Muscle layer of colon (tissue), 2 donors: ENCODE results near the gene TSPAN18.

ENCODE experiments used
- H3K27ac ChIP-seq: one replicate; pipeline ENCODE4 v1.7.0; 2013; ENCODE audit warnings: low read depth, mild to moderate bottlenecking, low read length, moderate library complexity
- H3K27me3 ChIP-seq, 2 donors: one replicate each; pipeline ENCODE4 v1.7.0; 2013; ENCODE audit warnings: low read length in 2 of 2, mild to moderate bottlenecking in 2 of 2; ENCODE audit not compliant: insufficient read depth in 2 of 2, control insufficient read depth in 1 of 2
- H3K36me3 ChIP-seq: one replicate; pipeline ENCODE4 v1.7.0; 2013; ENCODE audit warnings: mild to moderate bottlenecking, low read length; ENCODE audit not compliant: insufficient read depth
- H3K4me1 ChIP-seq: one replicate; pipeline ENCODE4 v1.7.0; 2013; ENCODE audit warnings: mild to moderate bottlenecking, low read length; ENCODE audit not compliant: insufficient read depth
- H3K4me3 ChIP-seq, 2 donors: one replicate each; pipeline ENCODE4 v1.7.0; 2013; ENCODE audit warnings: low read length in 2 of 2, low read depth in 1 of 2, mild to moderate bottlenecking in 1 of 2, moderate library complexity in 1 of 2
- H3K9ac ChIP-seq: one replicate; pipeline ENCODE4 v1.7.0; 2013; ENCODE audit warnings: low read length
- H3K9me3 ChIP-seq: one replicate; pipeline ENCODE4 v1.7.0; 2013; ENCODE audit warnings: mild to moderate bottlenecking, low read length
- donor health status: abdominal sarcoma.
- donor health status: Adenocarcinoma of cecum.

The TSPAN18 gene

GRCh38 chr11:44741976-44742375, 15.2 kb downstream of the TSPAN18 start:
- no peaks in the 10 kb centered on the region for H3K27me3 ChIP-seq
- no peak overlapping the region for H3K4me3 ChIP-seq
- H3K9me3 ChIP-seq: no peaks in the 10 kb centered on the region
- H3K4me1 ChIP-seq: peaks cover 51% of the 10 kb centered on the region
- no peak overlapping the region for H3K9ac ChIP-seq
- H3K36me3 ChIP-seq: peaks cover 11% of the 10 kb centered on the region
- peak overlapping the region; percentile 60 for H3K27ac ChIP-seq

- Histone ChIP-seq H3K4me1 (peaks cover 58% of the 10 kb centered on the region), H3K27me3 (no peaks in the 10 kb centered on the region), H3K9ac (peak overlapping the region; percentile 21), H3K27ac (peak overlapping the region; percentile 89), H3K9me3 (no peaks in the 10 kb centered on the region), H3K4me3 (no peak overlapping the region), H3K36me3 (peaks cover 9% of the 10 kb centered on the region)
Measured at GRCh38 chr11:44742508-44743246, 15.9 kb downstream of the TSPAN18 start.

- Histone ChIP-seq H3K36me3 (peaks cover 7% of the 10 kb centered on the region), H3K27ac (peak overlapping the region; percentile 89), H3K9ac (peak overlapping the region; percentile 21), H3K9me3 (no peaks in the 10 kb centered on the region), H3K4me1 (peaks cover 62% of the 10 kb centered on the region), H3K27me3 (no peaks in the 10 kb centered on the region), H3K4me3 (no peak overlapping the region)
Measured at GRCh38 chr11:44743326-44743725, 16.6 kb downstream of the TSPAN18 start.

GRCh38 chr11:44743959-44744557, 17.3 kb downstream of the TSPAN18 start:
- Histone ChIP-seq H3K36me3 (no peaks in the 10 kb centered on the region), H3K9ac (no peak overlapping the region), H3K27me3 (no peaks in the 10 kb centered on the region), H3K9me3 (no peaks in the 10 kb centered on the region), H3K27ac (peak overlapping the region; percentile 89), H3K4me1 (peaks cover 70% of the 10 kb centered on the region), H3K4me3 (no peak overlapping the region)

GRCh38 chr11:44746894-44747293, 20.1 kb downstream of the TSPAN18 start:
- H3K9ac ChIP-seq: no peak overlapping the region
- peaks cover 83% of the 10 kb centered on the region for H3K4me1 ChIP-seq
- H3K27ac ChIP-seq: peak overlapping the region; percentile 80
- no peaks in the 10 kb centered on the region for H3K9me3 ChIP-seq
- no peaks in the 10 kb centered on the region for H3K27me3 ChIP-seq
- no peak overlapping the region for H3K4me3 ChIP-seq
- H3K36me3 ChIP-seq: no peaks in the 10 kb centered on the region

- Histone ChIP-seq H3K4me1 (peaks cover 86% of the 10 kb centered on the region), H3K27ac (peak overlapping the region; percentile 80), H3K4me3 (no peak overlapping the region), H3K36me3 (no peaks in the 10 kb centered on the region), H3K9ac (no peak overlapping the region), H3K9me3 (no peaks in the 10 kb centered on the region), H3K27me3 (no peaks in the 10 kb centered on the region)
Measured at GRCh38 chr11:44747316-44747715, 20.6 kb downstream of the TSPAN18 start.

GRCh38 chr11:44747836-44748235, 21.1 kb downstream of the TSPAN18 start:
- H3K36me3 ChIP-seq: no peaks in the 10 kb centered on the region
- H3K9me3 ChIP-seq: no peaks in the 10 kb centered on the region
- no peak overlapping the region for H3K4me3 ChIP-seq
- H3K9ac ChIP-seq: no peak overlapping the region
- H3K27me3 ChIP-seq: no peaks in the 10 kb centered on the region
- peaks cover 86% of the 10 kb centered on the region for H3K4me1 ChIP-seq
- H3K27ac ChIP-seq: peak overlapping the region; percentile 80

- Histone ChIP-seq H3K36me3 (no peaks in the 10 kb centered on the region), H3K27ac (no peak overlapping the region), H3K9ac (no peak overlapping the region), H3K4me3 (no peak overlapping the region), H3K9me3 (no peaks in the 10 kb centered on the region), H3K27me3 (no peaks in the 10 kb centered on the region), H3K4me1 (peaks cover 85% of the 10 kb centered on the region)
Measured at GRCh38 chr11:44748606-44749005, 21.8 kb downstream of the TSPAN18 start.

GRCh38 chr11:44749189-44749588, 22.4 kb downstream of the TSPAN18 start:
- Histone ChIP-seq H3K27me3 (no peaks in the 10 kb centered on the region), H3K27ac (peak overlapping the region; percentile 30), H3K9me3 (no peaks in the 10 kb centered on the region), H3K4me3 (no peak overlapping the region), H3K36me3 (no peaks in the 10 kb centered on the region), H3K9ac (no peak overlapping the region), H3K4me1 (peaks cover 85% of the 10 kb centered on the region)

- no peaks in the 10 kb centered on the region for H3K27me3 ChIP-seq
- peaks cover 88% of the 10 kb centered on the region for H3K4me1 ChIP-seq
- no peaks in the 10 kb centered on the region for H3K36me3 ChIP-seq
- no peaks in the 10 kb centered on the region for H3K9me3 ChIP-seq
- no peak overlapping the region for H3K4me3 ChIP-seq
- H3K27ac ChIP-seq: peak overlapping the region; percentile 72
- H3K9ac ChIP-seq: no peak overlapping the region
Measured at GRCh38 chr11:44750551-44751465, 24.0 kb downstream of the TSPAN18 start.

- peak overlapping the region; percentile 72 for H3K27ac ChIP-seq
- no peak overlapping the region for H3K9ac ChIP-seq
- no peaks in the 10 kb centered on the region for H3K9me3 ChIP-seq
- H3K4me3 ChIP-seq: no peak overlapping the region
- no peaks in the 10 kb centered on the region for H3K36me3 ChIP-seq
- H3K27me3 ChIP-seq: no peaks in the 10 kb centered on the region
- H3K4me1 ChIP-seq: peaks cover 84% of the 10 kb centered on the region
Measured at GRCh38 chr11:44752300-44752699, 25.5 kb downstream of the TSPAN18 start.
